GM18511 (cell line): ENCODE measurements around the gene ADARB2.

ENCODE experiments used
- ATAC-seq: cut with Tn5 transposase; IDR thresholded peaks from one replicate; pipeline ENCODE4 v1.9.1; 2021; ENCODE audit warnings: mild to moderate bottlenecking, moderate library complexity; ENCODE audit not compliant: unreplicated experiment

The ADARB2 gene

DNA sequence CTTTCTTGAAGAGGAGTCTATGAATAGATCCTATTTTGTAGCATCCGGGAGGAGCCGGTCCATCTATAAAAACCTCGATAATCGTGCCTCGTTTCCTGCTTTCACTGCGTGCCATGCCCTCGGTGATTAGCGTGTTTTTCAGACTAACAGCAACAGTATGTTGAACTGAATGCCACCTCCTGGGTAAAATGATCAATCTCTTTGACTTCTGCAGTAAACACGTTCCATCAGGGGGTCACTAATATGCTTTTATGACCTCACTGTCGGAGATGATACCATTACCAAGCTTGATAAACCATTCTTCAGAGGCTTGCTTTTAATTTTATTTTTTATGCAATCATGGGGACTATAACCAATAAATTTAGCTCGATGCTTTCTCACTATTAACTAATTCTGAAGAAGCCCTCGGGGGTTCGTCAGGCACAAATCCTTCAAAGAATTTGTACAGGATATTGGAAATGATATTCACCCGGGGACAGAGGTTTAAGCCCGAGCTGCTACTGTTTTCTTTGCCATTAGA lies 228.3 kb downstream of the ADARB2 start:
- ATAC-seq, result no peak

DNA sequence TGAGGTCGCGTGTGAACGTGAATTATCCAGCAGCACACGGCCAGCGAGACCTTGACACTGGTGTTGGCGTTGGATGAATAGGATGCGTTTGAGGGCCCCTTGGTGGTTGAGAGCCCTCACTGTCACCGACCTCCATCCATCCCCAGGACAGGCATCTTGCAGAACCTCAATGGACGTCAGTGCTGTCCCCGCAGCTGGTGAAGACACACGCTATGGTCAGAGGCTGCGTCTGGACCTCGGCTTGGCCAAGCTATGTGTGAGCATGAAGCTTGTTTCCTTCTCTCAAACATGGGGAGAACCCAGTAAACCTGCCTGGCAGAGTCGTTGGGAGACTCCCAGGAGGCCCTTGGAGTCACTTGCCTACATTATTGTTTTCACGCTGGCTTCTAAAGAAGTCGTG lies 229.2 kb downstream of the ADARB2 start:
- no peak for ATAC-seq

- no peak for ATAC-seq
Measured at GRCh38 chr10:1507436-1507835, 229.9 kb downstream of the ADARB2 start.

DNA sequence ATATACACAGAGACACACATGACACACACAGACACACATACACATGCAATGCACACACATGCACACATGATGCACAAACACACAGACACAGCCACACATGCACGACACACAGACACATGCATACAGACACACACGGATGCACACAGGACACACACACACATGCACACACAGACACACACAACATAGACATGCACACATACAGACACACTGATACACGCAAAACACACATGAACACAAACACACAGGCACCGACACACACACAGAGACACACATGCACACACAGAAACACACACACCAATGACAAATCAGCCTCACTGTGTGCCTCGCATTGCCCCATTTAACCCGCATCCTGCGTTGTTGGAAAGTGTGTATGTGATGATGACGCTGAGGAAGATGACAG lies 232.4 kb downstream of the ADARB2 start:
- ATAC-seq, result no peak

DNA sequence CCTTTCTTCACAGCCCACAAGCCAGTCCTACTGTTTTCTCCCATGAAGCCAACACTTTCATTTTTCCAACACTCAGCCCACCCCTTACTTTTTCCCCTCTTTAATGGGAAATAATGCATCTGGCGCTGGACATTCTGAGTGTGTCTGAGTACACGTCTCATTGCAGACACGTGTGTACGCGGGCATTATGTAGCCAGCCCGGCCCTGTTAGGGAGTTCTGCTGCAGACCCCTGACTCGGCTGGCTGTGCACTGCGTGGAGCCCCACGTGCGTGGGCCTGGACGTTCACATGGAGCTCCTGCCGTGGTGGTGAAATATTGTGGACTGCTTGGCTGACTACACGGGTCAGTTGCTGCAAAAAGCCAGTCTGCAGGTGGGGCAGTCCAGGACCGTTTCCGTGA lies 233.0 kb downstream of the ADARB2 start:
- ATAC-seq, result no peak

GRCh38 chr10:1502451-1502850 lies 234.9 kb downstream of the ADARB2 start:
- ATAC-seq, result no peak

GRCh38 chr10:1499359-1499957 lies 237.9 kb downstream of the ADARB2 start:
- no peak for ATAC-seq

DNA sequence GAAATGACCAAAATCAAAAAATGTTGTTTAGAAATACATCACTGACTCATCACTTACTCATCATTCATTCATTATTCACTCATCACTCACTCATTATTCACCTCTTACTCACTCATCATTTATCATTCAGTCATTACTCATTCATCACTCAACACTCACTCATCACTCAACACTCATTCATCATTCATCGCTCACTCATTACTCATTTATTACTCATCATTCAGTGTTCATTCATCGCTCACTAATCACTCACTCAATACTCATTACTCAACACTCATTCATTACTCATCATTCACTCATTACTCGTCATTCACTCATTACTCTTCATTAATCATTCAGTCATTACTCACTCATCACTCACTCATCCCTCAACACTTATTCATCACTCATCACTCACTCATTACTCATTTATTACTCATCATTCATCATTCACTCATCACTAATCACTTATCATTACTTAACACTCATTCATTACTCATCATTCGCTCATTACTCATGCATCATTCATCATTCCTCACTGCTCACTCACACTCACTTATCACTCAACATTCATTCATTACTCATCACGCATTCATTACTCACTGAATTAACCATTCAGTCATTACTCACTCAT lies 238.5 kb downstream of the ADARB2 start:
- ATAC-seq, result no peak

GRCh38 chr10:1495915-1496517 lies 241.3 kb downstream of the ADARB2 start:
- ATAC-seq, result no peak

DNA sequence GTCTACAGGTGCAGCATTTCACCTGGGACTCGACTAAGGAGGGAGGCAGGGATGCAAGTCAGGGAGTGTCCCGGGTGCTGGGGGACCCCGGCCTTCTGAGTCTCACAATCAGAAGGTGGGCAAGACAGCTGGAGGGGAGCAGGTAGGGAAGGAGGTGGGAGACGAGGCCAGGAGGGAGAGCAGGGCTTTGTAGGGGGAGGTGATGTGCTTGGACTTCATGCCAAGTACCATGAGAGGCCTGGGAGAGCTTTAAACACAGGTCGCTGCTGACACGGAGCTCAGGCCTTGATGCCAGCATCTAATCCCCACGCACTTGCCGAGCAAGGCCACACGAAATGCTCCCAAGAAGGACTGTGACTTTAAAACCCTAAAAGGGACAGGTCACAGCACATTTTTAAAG lies 244.7 kb downstream of the ADARB2 start:
- ATAC-seq, result no peak

- ATAC-seq, result no peak
Measured at GRCh38 chr10:1491901-1492300, 245.4 kb downstream of the ADARB2 start.

DNA sequence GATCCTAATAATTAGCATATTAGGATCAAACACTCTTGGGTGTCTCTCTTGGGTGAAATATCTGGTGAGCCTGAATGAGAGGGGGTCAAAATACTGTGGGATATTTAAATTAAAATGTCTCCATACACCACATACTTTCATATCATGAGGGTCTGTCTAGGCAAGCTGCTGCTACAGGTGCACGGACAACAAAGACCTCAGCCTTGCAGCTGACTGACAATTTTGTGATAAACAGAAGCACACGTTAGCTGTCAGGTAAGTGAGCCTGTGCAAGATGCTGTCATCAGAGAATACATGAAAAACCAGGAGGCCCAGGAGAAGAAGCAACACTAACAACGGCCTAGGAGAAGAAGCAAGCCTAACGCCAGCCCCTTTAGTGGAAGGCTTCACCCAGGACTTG lies 247.5 kb downstream of the ADARB2 start:
- no peak for ATAC-seq

DNA sequence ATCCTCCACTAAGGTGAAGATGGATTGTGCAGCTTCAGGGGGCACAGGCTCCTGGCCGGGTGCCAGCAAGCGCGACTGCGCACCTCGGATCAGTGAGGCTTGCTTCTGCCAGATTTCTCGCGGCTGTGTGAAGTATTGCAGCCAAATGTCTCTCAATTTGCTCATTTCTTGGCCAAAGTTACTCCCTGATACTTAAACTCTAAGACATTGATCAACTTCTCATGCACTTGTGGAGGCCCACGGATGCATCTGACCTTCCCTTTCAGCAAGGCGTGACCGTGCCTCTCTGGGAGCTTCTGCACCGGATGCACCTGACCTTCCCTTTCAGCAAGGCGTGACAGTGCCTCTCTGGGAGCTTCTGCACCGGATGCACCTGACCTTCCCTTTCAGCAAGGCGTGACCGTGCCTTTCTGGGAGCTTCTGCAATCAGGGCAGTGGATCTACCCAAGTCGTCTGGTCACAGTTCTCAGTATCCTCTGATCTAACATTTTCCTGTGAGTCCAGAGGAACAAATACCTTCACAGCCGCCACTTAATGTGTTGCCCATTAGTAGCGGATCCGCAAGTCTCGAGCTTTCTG lies 248.3 kb downstream of the ADARB2 start:
- ATAC-seq, result peak; percentile 96

DNA sequence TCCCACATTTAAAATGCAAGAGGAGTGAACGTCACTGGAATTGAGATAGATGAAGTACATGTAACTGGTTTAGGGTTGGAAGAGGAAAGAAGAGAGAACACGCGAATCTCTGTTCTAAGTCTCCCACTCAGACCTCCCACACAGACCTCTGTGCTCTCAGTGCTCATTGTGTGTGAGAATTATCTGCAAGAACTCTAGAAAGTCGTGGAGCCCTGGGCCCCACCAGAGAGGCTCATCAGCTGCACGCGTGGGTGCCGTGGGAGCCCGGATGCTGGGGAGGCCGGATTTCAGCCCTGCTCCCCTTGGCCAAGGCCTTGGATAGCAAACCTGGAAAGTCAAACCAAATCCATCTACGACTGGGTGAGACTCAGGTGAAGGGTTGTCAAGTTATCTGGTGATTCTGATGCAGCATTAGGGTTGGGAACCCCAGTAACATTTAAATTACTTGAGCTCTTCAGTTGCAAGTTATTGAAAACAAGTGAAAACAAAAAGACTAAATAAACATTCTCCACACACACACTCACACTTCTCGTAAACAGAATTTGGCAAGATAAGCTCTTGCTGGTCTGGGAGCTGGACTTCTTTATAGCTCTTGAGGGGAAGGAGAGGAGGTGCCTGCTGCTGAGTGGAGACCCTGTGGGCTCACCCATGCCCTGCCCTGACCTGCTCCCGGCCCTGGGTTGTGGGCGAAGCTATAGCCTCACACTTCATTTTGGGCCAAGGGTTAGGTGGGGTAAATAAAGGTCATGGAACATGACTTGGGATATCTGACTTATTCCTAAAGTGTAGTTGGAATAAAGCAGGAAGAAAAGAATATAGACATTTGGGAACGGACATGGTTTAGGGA lies 250.3 kb downstream of the ADARB2 start:
- ATAC-seq, result no peak

DNA sequence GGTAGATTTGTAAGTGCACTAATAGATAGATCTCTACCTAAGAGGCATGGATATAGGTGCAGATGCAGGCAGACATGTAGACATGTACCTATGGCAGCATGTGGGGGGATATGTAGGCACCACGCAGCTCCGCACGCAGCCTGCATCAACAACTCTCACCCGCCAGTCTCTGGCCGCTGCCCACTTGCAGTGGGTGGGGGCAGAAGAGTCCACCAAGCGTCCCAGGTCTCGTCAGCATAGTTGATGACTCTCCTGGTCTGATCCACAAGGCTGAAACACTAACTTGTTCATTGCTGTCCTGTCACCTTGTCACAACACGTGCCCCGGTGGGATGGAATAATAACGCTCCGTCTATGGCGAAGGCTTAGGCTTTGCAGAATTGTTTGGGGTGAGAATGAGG lies 252.0 kb downstream of the ADARB2 start:
- no peak for ATAC-seq

- no peak for ATAC-seq
Measured at GRCh38 chr10:1483826-1484225, 253.5 kb downstream of the ADARB2 start.

DNA sequence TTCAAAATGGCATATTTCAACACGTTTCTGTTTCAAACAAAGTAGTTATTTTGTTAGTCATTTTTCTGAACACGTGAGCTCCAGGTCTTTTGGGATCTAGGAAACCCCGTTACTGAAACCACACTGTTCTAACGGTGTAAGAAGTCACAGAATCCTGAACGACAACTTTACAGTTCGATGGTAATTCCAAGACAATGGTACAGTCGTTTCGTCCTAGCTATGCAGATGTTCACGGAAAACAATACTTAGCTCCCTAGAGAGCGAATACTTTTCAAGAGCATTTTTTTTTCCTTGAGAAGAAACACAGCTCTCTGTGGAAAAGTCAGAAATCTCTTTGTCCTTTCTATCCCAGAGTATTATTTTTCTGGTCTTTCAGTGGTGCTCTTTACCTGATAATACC lies 254.1 kb downstream of the ADARB2 start:
- ATAC-seq, result no peak

DNA sequence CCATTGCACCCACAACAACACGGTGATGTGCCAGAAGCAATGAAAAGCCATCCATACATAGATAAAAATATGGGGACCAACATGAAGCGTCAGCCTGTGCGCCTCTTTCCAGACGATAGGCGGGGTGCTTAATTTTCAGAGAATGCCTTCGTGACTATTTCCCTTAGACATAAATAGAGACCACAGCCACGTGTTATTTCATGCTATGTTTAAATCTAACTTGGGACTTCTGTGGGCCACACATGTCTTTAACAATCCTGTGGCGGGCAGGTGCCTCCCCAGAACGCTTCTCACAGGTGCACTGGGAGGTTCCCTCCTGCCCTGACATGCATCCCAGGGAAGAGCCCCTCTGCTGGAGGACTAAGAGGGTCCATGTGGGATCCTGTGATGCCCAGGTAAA lies 259.7 kb downstream of the ADARB2 start:
- no peak for ATAC-seq

DNA sequence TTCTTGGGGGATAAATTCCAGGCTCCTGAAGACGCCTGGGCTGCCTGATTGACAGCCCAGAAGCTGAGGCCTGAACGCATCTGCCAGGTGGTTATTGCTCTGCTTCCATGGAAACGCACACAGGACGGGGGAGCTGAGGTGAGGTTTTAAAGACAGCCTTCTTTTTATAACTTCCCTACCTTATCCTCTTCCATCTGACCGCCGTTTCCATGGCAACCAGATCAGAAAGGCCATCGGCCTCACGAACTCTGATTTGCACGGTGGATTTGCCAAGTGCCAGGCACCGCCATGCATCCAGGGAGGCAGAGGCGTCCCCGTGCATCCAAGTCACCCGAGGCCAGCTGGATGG lies 260.9 kb downstream of the ADARB2 start:
- ATAC-seq, result no peak

DNA sequence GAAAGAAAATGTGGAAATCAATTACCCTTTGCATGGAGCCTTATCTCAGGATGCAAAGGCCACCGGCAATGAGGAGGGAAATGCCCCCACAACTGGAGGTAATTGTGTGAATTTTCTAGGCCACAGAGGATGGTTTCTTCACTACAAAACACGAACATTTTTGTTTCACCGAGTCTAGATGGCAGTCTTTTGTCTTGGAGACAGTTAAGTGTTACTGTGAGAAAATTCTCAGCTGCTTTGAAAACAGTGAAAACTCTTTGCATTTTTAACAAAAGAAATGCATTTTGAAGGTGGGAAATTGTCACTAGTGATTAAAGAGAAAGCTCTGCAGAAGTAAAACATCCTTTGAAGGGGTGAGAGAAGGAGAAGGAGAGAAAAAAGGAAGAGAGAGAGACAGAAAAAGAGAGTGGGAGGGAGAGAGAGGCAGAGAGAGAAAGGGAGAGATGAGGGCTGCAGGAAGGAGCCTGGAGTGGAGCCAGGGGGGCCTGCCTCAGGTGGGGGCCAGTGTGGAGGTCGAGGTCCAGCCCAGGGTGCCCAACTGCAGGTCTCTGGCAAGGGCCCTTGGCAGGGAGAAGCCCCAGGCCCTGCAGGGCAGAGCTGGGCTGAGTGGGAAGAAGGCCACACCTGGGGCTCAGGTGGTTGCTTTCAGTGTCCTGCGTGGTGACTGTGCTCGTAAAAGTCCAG lies 261.4 kb downstream of the ADARB2 start:
- ATAC-seq, result no peak

DNA sequence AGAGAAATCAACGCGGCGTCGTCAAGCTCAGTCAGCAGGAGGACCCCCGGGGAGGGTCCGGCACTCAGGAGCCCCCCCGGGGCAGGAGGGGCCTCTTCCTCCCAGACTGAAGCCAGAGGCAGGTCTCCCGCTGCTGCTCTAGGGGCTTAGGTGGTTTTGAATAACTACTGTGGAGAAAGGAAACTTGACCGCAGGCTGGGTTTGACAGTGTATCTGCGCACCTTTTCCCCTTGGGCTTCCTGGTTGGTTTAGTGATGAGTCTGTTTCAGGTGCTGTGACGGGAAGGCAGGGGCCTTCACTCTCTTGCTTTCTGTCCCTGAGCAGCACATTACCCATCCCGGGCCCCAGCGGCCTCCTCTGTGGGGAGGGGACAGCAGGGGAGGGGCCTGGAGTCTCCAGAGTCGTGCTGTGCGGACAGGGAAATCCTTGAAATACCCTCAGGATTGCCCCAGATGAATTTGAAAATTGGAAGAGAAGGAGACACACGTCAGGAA lies 262.2 kb downstream of the ADARB2 start:
- no peak for ATAC-seq
